A673 (cell line): ENCODE data around the gene MOCS1. TPM values are rescaled to one million over a fixed set of nuclear protein-coding genes. Genes with fewer than 3 reads are reported as not detected.
A peak's percentile ranks its signal among the peaks of the same experiment; 100 is the strongest.

Source experiments
- BruUV-seq: library from RNA; stranded (reverse); fragments of 400-500 nt; replicated peaks from 2 replicates; lab custom pipeline; 2021; lab: Mats Ljungman, UMichigan
- CTCF ChIA-PET: fragments of 300-600 bp; sonication (Branson Sonifier 250); formaldehyde crosslinking; loops from one replicate; lab custom pipeline; 2022; ENCODE audit warnings: antibody characterized with exemption; lab: Charles Lee
- POLR2A ChIA-PET: fragments of 300-600 bp; sonication (Branson Sonifier 250); formaldehyde crosslinking; loops from one replicate; lab custom pipeline; 2022; ENCODE audit warnings: antibody characterized with exemption; ENCODE audit not compliant: low non-redundant PET; lab: Charles Lee
- DNase-seq: peaks from one replicate; pipeline ENCODE4 v3.0.0-alpha.2; 2015; ENCODE audit warnings: low spot score
- H3K27ac ChIP-seq: fragments of 200-600 bp; sonication (generic); 2 replicates; pipeline ENCODE4 v1.5.1; 2016; ENCODE audit warnings: mixed run types, low read depth, mild to moderate bottlenecking, mixed read lengths, antibody characterized with exemption, low read length; ENCODE audit not compliant: poor library complexity, severe bottlenecking
- H3K27me3 ChIP-seq: fragments of 200-600 bp; sonication (generic); replicated peaks from 2 replicates; pipeline ENCODE4 v1.6.1; 2017; ENCODE audit warnings: mixed run types, low read depth, mild to moderate bottlenecking, mixed read lengths, antibody characterized with exemption, low read length; ENCODE audit not compliant: insufficient read depth, poor library complexity
- H3K36me3 ChIP-seq: fragments of 200-600 bp; sonication (generic); 2 replicates; pipeline ENCODE4 v1.6.1; 2016; ENCODE audit warnings: mixed run types, mild to moderate bottlenecking, mixed read lengths, antibody characterized with exemption, low read length; ENCODE audit not compliant: insufficient read depth, poor library complexity, severe bottlenecking
- H3K4me1 ChIP-seq: fragments of 200-600 bp; sonication (generic); 2 replicates; pipeline ENCODE4 v1.6.1; 2017; ENCODE audit warnings: mixed run types, mild to moderate bottlenecking, mixed read lengths, antibody characterized with exemption, low read length; ENCODE audit not compliant: insufficient read depth, poor library complexity, severe bottlenecking
- H3K4me3 ChIP-seq: fragments of 200-600 bp; sonication (generic); 2 replicates; pipeline ENCODE4 v1.5.1; 2016; ENCODE audit warnings: low read depth, mixed run types, mild to moderate bottlenecking, mixed read lengths, low read length; ENCODE audit not compliant: poor library complexity, severe bottlenecking
- H3K9me3 ChIP-seq: fragments of 200-600 bp; sonication (generic); 2 replicates; pipeline ENCODE4 v1.6.1; 2016; ENCODE audit warnings: mixed run types, low read depth, mild to moderate bottlenecking, mixed read lengths, antibody characterized with exemption, low read length; ENCODE audit not compliant: poor library complexity, severe bottlenecking
- EZH2 ChIP-seq: fragments of 200-600 bp; sonication (generic); IDR thresholded peaks from 2 replicates; pipeline ENCODE4 v1.6.1; 2017; ENCODE audit warnings: borderline replicate concordance, low read depth, mild to moderate bottlenecking, mixed read lengths, antibody characterized with exemption, low read length; ENCODE audit not compliant: poor library complexity, severe bottlenecking
- intact Hi-C: fragments of 100-400 bp; cut with micrococcal nuclease; formaldehyde crosslinking; loops from one replicate; pipeline ENCODE4 v1.10.0; 2022; ENCODE audit not compliant: unreplicated experiment
- total RNA-seq: library from RNA; stranded (reverse); gene quantifications from 2 replicates; pipeline ENCODE4 v1.2.3, GENCODE V29; 2021
- TF ChIP-seq, protein P1 (sequence below): fragments of 300-800, 200-600 bp; sonication (generic); conservative IDR thresholded peaks from 2 replicates; pipeline ENCODE4 v1.5.1; 2017; ENCODE audit warnings: low read depth, mild to moderate bottlenecking, antibody characterized with exemption, low read length, moderate library complexity, mixed read lengths

Gene MOCS1
- total RNA-seq, 1 experiment from 2014 or later: 2.5 TPM

DNA sequence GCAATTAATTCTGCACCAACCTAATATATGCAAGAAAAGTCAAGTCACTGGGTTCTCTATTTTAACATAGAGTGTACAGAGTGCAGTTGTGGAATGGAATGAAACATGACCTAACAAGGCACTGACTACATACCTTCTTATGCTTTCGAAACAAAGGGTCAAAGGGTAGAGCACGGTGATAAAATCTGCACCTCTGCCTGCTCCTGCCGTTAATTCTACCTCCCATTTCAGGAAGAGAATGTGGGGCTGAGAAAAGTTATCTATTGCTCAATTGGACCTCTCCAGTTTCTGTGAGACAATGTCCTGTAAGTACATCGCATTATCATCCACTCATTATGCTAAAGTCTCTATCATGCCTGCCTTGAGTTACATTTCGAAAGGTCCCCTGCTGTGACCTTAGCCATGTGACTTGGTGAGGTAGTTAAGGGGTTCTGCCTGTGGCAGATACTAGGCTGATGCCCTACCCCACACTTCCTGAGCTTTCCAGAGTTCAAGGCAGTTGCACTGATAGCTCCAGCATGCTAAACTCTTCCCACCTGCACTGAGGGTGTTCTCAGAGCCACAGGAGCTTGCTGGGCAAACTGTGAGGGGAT is 14.0 kb upstream of the MOCS1 start:
- Histone ChIP-seq H3K27ac (no peak overlapping the region), H3K4me3 (no peak overlapping the region), H3K36me3 (no peaks in the 10 kb centered on the region), H3K9me3 (no peaks in the 10 kb centered on the region), H3K4me1 (no peaks in the 10 kb centered on the region), H3K27me3 (peaks cover 6% of the 10 kb centered on the region)
- TF ChIP-seq, protein P1, sequence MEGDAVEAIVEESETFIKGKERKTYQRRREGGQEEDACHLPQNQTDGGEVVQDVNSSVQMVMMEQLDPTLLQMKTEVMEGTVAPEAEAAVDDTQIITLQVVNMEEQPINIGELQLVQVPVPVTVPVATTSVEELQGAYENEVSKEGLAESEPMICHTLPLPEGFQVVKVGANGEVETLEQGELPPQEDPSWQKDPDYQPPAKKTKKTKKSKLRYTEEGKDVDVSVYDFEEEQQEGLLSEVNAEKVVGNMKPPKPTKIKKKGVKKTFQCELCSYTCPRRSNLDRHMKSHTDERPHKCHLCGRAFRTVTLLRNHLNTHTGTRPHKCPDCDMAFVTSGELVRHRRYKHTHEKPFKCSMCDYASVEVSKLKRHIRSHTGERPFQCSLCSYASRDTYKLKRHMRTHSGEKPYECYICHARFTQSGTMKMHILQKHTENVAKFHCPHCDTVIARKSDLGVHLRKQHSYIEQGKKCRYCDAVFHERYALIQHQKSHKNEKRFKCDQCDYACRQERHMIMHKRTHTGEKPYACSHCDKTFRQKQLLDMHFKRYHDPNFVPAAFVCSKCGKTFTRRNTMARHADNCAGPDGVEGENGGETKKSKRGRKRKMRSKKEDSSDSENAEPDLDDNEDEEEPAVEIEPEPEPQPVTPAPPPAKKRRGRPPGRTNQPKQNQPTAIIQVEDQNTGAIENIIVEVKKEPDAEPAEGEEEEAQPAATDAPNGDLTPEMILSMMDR: no peak
- TF ChIP-seq EZH2: no peak
- intact Hi-C loops: no loop called here
- no TSS peak for BruUV-seq
- ChIA-PET POLR2A (interaction anchor here (0.7 kb wide), 1 partner anchor 14 kb away, joined by 3 read pairs; no protein-coding TSS in a partner anchor), CTCF (no interaction called here)
- peak; percentile 14 for DNase-seq

GRCh38 chr6:39947611-39948068 is 13.4 kb upstream of the MOCS1 start:
- H3K4me3 ChIP-seq: no peak overlapping the region
- H3K9me3 ChIP-seq: no peaks in the 10 kb centered on the region
- H3K36me3 ChIP-seq: no peaks in the 10 kb centered on the region
- TF ChIP-seq, protein P1: no peak
- TF ChIP-seq EZH2: no peak
- no peak overlapping the region for H3K27ac ChIP-seq
- intact Hi-C loops: no loop called here
- no peaks in the 10 kb centered on the region for H3K4me1 ChIP-seq
- ChIA-PET POLR2A (interaction anchor here (0.7 kb wide), 1 partner anchor 14 kb away, joined by 3 read pairs; no protein-coding TSS in a partner anchor), CTCF (no interaction called here)
- H3K27me3 ChIP-seq: peaks cover 6% of the 10 kb centered on the region
- no peak for DNase-seq
- no TSS peak for BruUV-seq

GRCh38 chr6:39945626-39946025 is 11.4 kb upstream of the MOCS1 start:
- DNase-seq: no peak
- intact Hi-C loops: no loop called here
- TF ChIP-seq, protein P1: no peak
- TF ChIP-seq EZH2: no peak
- ChIA-PET POLR2A (no interaction called here), CTCF (no interaction called here)
- H3K4me1 ChIP-seq: no peaks in the 10 kb centered on the region
- no peaks in the 10 kb centered on the region for H3K9me3 ChIP-seq
- peaks cover under 1% of the 10 kb centered on the region for H3K27me3 ChIP-seq
- no TSS peak for BruUV-seq
- no peaks in the 10 kb centered on the region for H3K36me3 ChIP-seq
- no peak overlapping the region for H3K27ac ChIP-seq
- H3K4me3 ChIP-seq: no peak overlapping the region
